HEK293 (cell line): Measurements from ENCODE around the gene NAALADL2.

Experiments used
- ZNF121 ChIP-seq: fragments of 450-650 bp; formaldehyde crosslinking; IDR thresholded peaks from 2 replicates; pipeline ENCODE4 v1.5.1; 2016; ENCODE audit warnings: missing biosample characterization, missing genetic modification characterization
- TF ChIP-seq, protein P1 (sequence below): fragments of 450-650 bp; formaldehyde crosslinking; IDR thresholded peaks from 2 replicates; pipeline ENCODE4 v1.5.1; 2016; ENCODE audit warnings: missing biosample characterization, missing genetic modification characterization, low read depth

DNA sequence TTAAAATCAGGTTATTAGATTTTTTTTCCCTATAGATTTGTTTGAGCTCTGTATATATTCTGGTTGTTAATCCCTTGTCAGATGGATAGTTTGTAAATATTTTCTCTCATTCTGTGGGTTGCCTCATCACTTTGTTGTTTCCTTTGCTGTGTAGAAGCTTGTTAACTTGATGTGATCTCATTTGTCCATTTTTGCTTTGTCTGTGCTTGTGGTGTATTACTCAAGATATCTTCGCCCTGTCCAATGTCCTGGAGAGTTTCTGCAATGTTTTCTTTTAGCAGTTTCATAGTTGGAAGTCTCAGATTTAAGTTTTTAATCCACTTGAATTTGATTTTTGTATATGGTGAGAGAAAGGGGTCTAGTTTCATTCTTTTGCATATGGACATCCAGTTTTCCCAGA lies 699.1 kb downstream of the NAALADL2 start:
- TF ChIP-seq ZNF121 (tag by site-specific recombination) = no peak
- TF ChIP-seq, protein P1, sequence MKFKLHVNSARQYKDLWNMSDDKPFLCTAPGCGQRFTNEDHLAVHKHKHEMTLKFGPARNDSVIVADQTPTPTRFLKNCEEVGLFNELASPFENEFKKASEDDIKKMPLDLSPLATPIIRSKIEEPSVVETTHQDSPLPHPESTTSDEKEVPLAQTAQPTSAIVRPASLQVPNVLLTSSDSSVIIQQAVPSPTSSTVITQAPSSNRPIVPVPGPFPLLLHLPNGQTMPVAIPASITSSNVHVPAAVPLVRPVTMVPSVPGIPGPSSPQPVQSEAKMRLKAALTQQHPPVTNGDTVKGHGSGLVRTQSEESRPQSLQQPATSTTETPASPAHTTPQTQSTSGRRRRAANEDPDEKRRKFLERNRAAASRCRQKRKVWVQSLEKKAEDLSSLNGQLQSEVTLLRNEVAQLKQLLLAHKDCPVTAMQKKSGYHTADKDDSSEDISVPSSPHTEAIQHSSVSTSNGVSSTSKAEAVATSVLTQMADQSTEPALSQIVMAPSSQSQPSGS = no peak
